ENCODE results near the gene SHOC2.

DNA sequence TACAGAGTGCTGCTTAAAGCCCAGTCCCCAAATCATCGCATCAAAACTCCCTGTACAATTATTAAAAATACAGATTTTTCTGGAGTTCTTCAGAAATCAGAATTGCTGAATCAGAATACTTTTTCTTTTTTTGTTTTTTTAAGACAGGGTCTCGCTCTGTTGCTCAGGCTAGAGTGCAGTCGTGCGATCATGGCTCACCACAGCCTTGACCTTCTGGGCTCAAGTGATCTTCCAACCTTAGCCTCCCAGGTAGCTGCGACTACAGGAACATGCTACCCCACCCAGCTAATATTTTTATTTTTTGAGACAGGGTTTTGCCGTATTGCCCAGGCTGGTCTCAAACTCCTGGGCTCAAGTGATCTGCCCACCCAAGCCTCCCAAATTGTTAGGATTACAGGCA lies 4.4 kb upstream of the SHOC2 start:
- TF ChIP-seq, protein P1, sequence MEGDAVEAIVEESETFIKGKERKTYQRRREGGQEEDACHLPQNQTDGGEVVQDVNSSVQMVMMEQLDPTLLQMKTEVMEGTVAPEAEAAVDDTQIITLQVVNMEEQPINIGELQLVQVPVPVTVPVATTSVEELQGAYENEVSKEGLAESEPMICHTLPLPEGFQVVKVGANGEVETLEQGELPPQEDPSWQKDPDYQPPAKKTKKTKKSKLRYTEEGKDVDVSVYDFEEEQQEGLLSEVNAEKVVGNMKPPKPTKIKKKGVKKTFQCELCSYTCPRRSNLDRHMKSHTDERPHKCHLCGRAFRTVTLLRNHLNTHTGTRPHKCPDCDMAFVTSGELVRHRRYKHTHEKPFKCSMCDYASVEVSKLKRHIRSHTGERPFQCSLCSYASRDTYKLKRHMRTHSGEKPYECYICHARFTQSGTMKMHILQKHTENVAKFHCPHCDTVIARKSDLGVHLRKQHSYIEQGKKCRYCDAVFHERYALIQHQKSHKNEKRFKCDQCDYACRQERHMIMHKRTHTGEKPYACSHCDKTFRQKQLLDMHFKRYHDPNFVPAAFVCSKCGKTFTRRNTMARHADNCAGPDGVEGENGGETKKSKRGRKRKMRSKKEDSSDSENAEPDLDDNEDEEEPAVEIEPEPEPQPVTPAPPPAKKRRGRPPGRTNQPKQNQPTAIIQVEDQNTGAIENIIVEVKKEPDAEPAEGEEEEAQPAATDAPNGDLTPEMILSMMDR (IDR thresholded peaks at IDR 0.05; ENCODE audit: low read length) = no peak
- no peak for TF ChIP-seq EZH2 (IDR thresholded peaks at IDR 0.05; ENCODE audit: borderline replicate concordance, low read length)

All from OCI-LY1 (cell line).